CD4-positive, alpha-beta T cell treated with Interleukin-21 for 1 hour (primary cell): ENCODE measurements around the gene AARS1.
"Not testable (repeated sequence)": the region's sequence is repeated elsewhere in the genome, so short reads cannot be mapped to it uniquely, and the experiment has no call there.

Source experiments
- DNase-seq: peaks from one replicate; pipeline ENCODE4 v3.0.0-alpha.2; 2020

Gene AARS1

GRCh38 chr16:70223216-70223615 lies 66.1 kb downstream of the AARS1 start:
- DNase-seq: not testable (repeated sequence)

GRCh38 chr16:70222574-70222973 lies 66.7 kb downstream of the AARS1 start:
- DNase-seq: not testable (repeated sequence)

- DNase-seq: not testable (repeated sequence)
Observed at GRCh38 chr16:70218586-70218985, 70.7 kb downstream of the AARS1 start.

- DNase-seq: not testable (repeated sequence)
Observed at GRCh38 chr16:70206382-70206781, 82.9 kb downstream of the AARS1 start.

- not testable (repeated sequence) for DNase-seq
Observed at GRCh38 chr16:70204668-70205405, 84.5 kb downstream of the AARS1 start.

GRCh38 chr16:70204010-70204409 lies 85.3 kb downstream of the AARS1 start:
- not testable (repeated sequence) for DNase-seq

GRCh38 chr16:70203508-70203907 lies 85.8 kb downstream of the AARS1 start:
- DNase-seq: not testable (repeated sequence)
